NCI-H1417 treated with DMSO at 0.1 percent for 48 hours (cell line): ENCODE data around the gene MAGI2.

Source experiments
- DNase-seq: peaks from one replicate; lab custom pipeline; 2025; lab: John Stamatoyannopoulos, UW

The MAGI2 gene

DNA sequence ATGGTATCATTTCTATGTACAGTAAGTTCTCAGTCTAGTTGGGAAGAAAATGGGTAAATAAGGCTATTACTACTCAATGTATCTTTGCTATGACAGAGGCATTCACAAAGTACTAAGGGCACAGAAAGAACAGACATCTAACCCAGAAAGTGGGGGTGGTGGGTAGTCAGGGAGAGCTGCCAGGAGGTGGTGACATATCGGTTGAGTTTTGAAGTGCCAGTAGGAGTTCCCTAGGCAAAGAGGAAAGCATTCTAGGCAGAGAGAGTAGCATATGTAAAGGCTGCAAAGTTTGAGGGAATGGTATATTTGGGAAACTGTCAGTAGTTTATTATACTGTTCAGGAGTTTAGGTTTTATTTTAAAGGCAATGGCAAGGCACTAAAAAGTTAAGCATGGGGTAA lies 1372.1 kb downstream of the MAGI2 start:
- no peak for DNase-seq

GRCh38 chr7:78080811-78081210 lies 1372.7 kb downstream of the MAGI2 start:
- no peak for DNase-seq

GRCh38 chr7:78080241-78080640 lies 1373.2 kb downstream of the MAGI2 start:
- DNase-seq: no peak

- no peak for DNase-seq
These were observed 1378.8 kb downstream of the MAGI2 start for GRCh38 chr7:78074713-78075112.

DNA sequence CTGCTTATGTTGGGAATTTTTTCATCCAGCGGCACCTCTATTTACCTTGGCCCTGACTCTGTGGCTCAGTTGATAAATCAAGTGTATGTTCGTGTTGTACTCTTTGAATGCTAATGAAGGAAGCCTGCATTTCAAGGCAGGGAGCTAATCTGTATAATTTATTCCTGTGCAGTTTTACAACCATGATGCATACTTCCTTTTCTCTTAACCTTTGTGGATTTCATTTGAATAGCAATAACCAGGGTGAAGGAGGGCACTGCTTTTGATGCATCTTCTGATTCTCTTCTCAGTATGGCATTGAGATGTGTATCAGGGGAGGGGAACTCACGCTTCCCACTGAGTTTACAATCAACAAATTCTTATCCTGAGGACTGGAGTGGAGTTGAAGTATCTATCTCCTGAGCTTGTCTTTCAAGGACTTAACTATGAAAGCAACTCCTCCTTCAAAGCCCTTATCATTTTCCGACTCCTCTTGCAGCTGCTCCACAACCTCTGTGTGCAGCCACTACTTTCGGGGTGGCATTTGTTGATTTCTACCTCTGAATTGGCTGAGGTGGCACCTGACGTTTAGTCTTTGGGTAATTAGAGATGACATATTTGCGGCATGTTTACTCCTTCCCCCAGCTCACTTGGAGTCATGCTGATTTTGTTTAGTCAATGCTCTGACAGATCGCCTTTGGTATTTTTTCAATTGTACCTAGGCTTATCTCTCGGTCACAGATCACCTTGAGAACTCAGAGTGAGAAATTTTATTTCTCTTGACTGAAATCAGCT lies 1379.7 kb downstream of the MAGI2 start:
- DNase-seq: peak; percentile 92

DNA sequence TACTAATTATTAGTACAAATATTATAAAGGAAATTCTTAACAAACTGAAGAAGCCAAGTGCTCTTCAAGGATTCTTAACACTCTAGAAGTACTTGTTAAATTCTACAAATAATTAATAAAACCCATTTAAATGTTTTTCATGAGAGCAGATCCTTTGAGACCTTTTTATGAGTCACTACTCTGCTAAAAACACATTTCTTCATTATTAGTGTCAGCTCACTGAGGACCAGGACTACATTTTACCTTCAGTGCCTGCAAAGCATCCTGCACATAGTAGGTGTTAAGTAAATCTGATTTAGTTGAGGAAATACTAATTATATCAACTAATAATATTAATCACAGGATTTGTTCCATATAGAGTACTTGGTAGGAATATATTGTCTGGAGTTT lies 1381.3 kb downstream of the MAGI2 start:
- no peak for DNase-seq

GRCh38 chr7:78071491-78072200 lies 1381.8 kb downstream of the MAGI2 start:
- DNase-seq: no peak

DNA sequence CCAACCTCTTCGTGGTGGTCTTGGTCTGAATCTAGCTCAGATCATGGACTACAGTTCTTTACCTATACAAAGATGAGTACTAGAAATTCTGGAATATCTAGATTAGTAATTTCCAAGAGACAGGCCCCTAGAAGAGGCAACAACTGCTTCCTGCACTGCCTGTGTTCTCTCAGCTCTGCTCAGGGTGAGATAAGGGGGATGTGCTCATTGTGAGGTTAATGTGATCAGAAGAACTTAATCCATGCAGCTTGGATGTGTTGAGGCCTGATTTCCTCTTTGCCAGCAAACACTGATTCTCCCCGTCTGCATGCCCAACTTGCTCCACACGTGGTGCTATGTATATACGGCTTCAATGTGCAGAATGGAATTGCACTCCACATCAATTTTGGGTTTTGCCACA lies 1386.9 kb downstream of the MAGI2 start:
- no peak for DNase-seq

DNA sequence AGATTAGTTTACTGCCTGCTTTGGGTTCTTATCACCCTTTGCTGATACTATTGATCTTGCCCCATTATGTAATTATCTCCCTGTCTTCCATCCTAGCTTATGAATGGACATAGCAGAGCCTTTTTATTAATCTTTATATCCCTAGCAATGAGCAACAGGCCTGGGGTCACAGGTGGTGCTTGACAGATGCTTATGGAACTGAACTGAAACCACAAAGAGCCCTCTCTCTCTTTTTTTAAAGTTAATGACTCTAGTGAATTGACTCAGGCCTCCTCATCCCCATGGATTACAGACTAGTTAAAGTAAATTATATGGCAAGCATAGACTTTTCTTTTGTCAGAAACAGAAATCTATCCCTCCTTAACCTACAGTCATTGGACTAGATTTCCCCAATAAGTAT lies 1389.7 kb downstream of the MAGI2 start:
- no peak for DNase-seq

GRCh38 chr7:78062214-78062613 lies 1391.3 kb downstream of the MAGI2 start:
- DNase-seq: no peak

DNA sequence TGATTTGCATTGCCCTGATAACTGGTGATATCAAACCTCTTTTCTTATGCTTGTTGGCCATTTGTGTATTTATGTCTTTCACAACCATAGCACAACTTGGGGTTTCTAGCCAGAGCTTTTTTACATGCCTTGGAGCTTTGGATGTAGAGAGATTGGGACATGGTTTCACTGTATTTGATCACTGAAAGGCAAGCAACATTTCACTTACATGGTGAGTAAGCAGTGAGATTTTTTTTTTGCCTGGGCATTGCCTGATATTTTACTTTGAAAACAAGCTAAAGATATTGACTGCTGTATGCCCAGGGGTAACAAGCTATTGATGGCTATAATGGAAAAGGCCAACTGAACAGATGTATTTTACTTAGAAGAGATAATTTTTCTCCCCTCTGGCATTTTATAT lies 1395.9 kb downstream of the MAGI2 start:
- no peak for DNase-seq

- no peak for DNase-seq
These were observed 1397.9 kb downstream of the MAGI2 start for GRCh38 chr7:78055599-78055998.

- no peak for DNase-seq
These were observed 1398.4 kb downstream of the MAGI2 start for GRCh38 chr7:78055001-78055573.

- DNase-seq: no peak
These were observed 1401.4 kb downstream of the MAGI2 start for GRCh38 chr7:78052112-78052511.

GRCh38 chr7:78047800-78048199 lies 1405.7 kb downstream of the MAGI2 start:
- no peak for DNase-seq

DNA sequence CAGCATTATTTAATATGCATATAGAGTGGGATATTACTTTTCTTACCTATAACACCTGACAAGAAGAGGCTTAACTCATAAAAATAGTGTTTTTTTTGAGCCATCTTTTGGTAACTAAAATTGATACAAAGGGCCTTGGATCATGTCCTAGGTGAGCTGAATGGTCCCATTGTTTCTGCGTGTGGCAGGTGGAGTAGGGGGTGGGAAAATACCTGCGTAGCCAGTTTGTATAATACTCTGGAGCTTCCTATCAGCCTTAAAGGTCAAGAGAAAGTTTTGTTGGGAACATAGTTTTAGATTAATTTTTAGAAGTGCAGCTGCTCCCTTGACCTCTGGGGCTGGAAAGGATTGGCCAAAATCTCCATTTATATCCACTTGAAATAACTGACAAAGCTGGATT lies 1410.3 kb downstream of the MAGI2 start:
- no peak for DNase-seq

DNA sequence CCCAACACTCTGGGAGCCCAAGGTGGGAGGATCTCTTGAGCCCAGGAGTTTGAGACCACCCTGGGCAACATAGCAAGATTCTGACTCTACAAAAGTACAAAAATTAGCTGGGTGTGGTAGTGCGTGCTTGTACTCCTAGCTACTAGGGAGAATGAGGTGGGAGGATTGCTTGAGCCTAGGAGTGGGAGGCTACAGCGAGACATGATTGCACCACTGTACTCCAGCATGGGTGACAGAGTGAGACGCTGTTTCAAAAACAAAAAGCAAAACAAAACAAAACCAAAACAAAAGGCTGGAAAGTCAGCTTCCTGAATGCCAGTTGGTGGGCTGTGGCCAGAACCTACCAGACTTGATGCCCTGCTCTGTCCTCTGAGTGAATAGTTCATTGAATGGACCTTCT lies 1412.0 kb downstream of the MAGI2 start:
- DNase-seq: no peak

DNA sequence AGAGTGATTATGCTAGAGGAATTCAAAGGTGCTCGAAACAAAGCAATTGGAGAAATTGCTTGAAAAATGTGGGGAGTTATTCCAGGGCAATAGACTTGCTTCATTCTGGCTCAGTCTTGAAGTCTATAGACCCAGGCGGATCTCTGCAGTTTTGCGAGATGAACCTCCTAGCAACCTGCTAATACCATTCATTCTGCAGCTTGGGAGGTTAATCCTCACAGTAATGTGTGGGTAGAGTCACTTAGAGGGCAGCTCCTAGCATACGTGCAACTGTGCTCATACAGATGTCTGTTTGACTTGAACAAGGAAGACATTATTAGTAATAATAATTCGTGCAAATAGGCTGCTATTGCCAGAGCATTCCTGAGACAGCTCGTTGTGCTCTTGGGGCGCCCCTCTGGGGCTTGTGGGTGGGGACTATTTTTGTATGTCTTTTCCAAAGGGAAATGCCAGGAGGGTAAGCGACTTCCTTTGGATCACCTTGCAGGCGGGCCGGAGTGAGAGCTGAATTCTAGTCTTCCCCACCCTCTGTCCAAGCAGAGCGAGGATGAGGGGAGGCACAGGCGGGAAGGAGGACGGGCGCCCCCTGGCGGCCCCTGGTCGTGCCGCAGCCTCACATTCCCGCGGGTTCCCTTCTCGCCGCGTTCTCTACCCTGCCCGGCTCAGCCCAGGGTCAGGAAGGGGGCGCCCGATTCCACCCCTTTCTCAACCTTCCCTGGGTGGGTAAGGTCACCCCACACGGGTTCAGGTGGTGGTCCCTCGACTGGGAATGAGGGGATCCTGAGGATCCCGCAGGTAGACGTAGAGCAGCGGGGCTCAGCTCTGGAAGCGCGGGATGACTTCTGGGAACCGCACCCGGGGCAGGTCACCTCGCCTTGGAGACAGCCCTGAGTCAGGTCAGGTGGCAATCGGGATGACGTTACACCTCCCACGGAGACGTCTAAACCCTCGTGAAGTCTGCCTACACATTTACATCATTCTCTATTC lies 1413.4 kb downstream of the MAGI2 start:
- DNase-seq: no peak

- DNase-seq: no peak
These were observed 1414.9 kb downstream of the MAGI2 start for GRCh38 chr7:78038465-78039080.

GRCh38 chr7:78037603-78038002 lies 1415.9 kb downstream of the MAGI2 start:
- no peak for DNase-seq

DNA sequence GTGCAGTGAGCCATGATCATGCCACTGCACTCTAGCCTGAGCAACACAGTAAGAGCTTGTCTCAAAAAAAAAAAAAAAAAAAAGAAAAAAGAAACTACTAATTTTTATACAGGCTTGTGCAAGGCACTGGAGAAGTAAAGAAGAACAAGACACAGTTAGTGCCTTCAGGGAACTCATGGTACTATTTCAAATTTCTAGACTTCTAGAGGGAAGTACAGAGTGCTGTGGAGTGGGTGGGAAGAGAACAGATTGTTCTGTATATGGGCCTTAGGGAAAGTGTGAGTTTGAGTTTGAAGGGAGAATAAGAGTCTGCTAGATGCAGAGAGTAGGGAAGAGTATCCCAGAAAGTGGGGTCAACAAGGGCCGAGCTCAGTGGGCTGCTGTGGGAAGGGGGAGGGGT lies 1420.1 kb downstream of the MAGI2 start:
- no peak for DNase-seq

DNA sequence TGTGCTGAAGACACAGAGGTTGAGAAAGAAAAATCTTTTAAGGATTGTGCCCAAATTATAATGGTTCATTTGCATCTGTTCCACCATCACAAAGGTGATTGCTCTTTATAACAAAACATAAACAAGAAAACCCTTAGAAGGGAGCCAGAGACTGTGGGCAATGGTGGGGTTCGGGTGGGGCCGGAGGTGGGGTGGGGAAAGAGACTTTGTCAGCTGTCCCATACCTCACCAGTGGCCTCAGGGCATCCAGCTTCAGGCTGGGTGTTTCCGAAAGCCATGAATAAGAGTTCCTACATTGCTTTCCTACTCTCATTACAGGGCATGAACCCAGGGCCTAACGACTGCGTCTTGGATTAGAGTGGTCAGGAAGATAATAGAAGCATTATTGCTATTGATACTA lies 1427.0 kb downstream of the MAGI2 start:
- DNase-seq: no peak
